ENCODE results near the gene LSM2.
"Not testable (repeated sequence)": the region's sequence is repeated elsewhere in the genome, so short reads cannot be mapped to it uniquely, and the experiment has no call there.

LSM2 gene

DNA sequence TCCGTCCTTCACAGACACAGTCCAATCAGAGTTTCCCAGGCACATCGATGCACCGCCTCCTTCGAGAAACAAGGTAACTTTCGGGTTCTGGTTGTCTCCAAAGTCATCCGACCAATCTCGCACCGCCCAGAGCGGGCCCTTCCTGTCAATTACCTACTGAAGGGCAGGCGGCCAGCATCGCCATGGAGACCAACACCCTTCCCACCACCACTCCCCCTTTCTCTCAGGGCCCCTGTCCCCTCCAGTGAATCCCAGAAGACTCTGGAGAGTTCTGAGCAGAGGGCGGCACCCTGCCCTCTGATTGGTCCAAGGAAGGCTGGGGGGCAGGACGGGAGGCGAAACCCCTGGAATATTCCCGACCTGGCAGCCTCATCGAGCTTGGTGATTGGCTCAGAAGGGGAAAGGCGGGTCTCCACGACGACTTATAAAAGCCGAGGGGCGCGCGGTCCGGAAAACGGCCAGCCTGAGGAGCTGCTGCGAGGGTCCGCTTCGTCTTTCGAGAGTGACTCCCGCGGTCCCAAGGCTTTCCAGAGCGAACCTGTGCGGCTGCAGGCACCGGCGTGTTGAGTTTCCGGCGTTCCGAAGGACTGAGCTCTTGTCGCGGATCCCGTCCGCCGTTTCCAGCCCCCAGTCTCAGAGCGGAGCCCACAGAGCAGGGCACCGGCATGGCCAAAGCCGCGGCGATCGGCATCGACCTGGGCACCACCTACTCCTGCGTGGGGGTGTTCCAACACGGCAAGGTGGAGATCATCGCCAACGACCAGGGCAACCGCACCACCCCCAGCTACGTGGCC lies 20.7 kb upstream of the LSM2 start, which contains the start of gene HSPA1B:
Gene HSPA1B, plus strand, starts transcription at position 453 of the 794 bp plus-strand sequence. Its CDS starts 213 bp downstream, at position 666.
- no peak for DNase-seq

GRCh38 chr6:31826793-31827285 lies 20.1 kb upstream of the LSM2 start:
- DNase-seq = no peak

- DNase-seq = no peak
Observed at GRCh38 chr6:31825553-31825952, 18.8 kb upstream of the LSM2 start.

DNA sequence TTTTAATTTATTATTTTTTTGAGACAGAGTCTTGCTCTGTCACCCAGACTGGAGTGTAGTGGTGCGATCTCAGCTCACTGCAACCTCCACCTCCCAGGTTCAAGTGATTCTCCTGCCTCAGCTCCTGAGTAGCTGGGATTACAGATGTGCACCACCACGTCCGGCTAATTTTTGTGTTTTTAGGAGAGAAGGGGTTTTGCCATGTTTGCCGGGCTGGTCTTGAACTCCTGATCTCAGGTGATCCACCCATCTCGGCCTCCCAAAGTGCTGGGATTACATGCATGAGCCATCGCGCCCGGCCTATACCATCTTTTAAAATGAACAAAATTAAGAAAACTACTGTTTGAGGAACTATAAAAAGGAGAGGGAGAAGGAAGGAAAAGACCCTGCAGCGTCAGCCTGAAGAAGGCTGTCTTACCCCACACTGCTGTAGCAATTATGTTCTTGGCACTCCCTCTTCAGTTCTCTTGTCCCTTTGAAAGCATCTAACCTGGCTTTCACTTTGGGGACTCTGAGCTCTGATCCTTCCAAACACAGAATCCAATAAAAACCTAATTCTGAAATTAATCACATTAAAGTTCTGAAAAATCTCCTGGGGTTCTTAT lies 16.9 kb upstream of the LSM2 start:
- not testable (repeated sequence) for DNase-seq

DNA sequence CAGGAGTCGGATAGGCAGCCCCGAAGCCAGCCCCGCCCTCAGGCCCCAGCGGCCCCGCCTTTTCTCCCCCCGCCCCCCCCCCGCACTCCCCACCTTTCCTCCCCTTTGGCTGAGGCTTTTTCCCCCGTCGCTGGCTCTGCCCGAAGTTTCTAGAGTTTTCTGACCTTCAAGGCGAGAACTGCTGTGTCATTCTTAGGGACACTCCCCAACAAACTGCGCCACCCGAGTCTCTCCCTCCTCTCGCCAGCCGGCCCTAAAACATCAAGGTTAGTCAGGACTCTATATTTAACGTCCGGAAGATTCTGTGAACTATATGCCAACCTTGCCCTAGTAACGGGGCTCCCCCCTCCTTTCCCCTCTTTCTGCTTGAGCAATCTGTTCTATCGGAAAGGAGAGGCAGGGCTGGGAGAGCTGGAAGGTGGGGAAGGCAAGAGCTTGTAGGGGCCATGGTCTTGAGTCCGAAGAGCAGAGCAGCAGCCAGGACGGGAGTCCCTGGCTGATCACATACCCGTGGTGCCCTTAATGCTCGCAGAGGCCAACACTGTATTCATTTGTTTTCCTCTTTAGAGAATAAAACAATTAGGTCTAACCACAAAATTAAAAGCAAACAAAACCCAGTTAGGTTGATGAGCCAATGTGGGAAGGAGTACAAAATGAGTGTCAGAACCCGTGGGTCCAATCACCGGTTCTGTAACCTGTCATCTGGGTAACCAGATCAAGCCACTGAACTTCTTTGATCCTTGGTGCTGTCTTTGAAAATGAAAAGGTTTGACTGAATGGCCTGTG lies 15.5 kb upstream of the LSM2 start:
- DNase-seq = peak; percentile 88 to 93

GRCh38 chr6:31821301-31822035 lies 14.7 kb upstream of the LSM2 start:
- peak in 1 of 2 experiments; percentile 77 for DNase-seq

DNA sequence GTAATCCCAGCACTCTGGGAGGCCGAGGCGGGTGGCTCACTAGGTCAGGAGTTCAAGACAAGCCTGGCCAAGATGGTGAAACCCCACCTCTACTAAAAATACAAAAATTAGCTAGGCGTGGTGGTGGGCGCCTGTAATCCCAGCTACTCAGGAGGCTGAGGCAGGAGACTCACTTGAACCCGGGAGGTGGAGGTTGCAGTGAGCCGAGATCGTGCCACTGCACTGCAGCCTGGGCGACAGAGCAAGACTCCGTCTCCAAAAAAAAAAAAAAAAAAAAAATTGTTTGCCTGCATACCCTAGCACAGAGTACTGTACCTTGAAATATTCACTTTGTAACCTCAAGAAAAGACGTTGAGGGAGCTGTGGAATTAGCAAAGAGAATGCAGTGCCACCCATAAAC lies 13.6 kb upstream of the LSM2 start:
- not testable (repeated sequence) for DNase-seq

- DNase-seq = no peak
Observed at GRCh38 chr6:31819871-31820299, 13.1 kb upstream of the LSM2 start.

DNA sequence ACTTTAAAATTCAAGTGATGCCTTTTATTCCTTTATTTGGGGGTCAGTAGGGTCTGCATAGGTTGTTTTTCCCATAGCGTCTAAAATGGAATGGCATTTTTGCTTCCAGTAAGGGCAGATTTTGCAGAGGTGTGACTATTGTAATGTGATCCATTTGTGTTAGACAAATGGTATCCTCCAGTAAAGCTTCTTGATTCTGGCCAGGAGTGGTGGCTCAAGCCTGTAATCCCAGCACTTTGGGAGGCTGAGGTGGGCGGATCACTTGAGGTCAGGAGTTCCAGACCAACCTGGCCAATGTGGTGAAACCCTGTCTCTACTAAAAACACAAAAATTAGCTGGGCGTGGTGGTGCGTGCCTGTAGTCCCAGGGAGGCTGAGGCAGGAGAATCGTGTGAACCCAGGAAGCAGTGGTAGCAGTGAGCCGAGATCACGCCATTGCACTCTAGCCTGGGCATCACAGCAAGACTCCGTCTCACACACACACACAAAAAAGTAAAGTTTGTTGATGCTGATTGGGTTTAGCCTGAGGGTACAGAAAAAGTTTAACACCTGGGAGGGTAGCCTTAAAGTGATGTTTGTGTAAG lies 11.3 kb upstream of the LSM2 start:
- DNase-seq = not testable (repeated sequence)

DNA sequence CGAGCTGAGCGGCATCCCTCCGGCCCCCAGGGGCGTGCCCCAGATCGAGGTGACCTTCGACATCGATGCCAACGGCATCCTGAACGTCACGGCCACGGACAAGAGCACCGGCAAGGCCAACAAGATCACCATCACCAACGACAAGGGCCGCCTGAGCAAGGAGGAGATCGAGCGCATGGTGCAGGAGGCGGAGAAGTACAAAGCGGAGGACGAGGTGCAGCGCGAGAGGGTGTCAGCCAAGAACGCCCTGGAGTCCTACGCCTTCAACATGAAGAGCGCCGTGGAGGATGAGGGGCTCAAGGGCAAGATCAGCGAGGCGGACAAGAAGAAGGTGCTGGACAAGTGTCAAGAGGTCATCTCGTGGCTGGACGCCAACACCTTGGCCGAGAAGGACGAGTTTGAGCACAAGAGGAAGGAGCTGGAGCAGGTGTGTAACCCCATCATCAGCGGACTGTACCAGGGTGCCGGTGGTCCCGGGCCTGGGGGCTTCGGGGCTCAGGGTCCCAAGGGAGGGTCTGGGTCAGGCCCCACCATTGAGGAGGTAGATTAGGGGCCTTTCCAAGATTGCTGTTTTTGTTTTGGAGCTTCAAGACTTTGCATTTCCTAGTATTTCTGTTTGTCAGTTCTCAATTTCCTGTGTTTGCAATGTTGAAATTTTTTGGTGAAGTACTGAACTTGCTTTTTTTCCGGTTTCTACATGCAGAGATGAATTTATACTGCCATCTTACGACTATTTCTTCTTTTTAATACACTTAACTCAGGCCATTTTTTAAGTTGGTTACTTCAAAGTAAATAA lies 10.6 kb upstream of the LSM2 start:
- peak; percentile 85 to 86 for DNase-seq

GRCh38 chr6:31815025-31815838 lies 8.5 kb upstream of the LSM2 start, which contains the start of the genes HSPA1A and HSPA1L:
TSS of gene HSPA1A (plus strand) at chr6:31815543. CDS start at chr6:31815757, 214 bp downstream.
TSS of gene HSPA1L (minus strand) at chr6:31815283. CDS start at chr6:31811972, 3,311 bp downstream.
- no peak for DNase-seq

DNA sequence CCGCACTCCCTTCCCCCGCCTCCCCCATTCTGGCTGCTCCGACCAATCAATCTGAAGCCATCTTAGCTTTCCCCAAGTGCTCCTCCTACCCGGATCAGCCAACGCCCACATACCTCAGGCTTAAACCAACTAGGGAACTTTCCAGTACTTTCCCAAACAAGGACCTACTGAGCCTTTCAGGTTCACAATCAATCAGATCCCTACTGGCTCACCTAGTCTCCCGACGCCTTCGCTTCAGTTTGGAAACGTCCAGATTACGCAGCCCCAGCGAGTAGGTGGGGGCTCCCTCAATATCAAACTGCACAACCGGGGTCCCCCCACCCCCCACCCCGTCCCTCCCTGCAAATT lies 7.9 kb upstream of the LSM2 start:
- DNase-seq = no peak

DNA sequence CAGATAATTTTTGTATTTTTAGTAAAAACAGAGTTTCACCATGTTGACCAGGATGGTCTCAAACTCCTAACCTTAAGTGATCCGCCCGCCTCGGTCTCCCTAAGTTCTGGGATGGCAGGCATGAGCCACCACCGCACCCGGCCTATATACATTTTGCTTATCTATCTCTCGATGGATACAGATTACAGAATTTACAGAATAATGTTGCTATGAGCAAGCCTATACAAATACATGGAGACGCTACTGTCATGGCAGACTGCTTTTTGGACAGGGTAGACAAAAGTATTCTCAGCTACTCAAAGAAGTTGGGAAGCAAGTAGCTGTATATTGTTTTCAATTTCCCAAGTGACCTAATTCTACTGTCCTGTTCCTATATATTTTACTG lies 6.7 kb upstream of the LSM2 start:
- DNase-seq = no peak

GRCh38 chr6:31811645-31812044 lies 4.9 kb upstream of the LSM2 start:
- DNase-seq = no peak

- not testable (repeated sequence) for DNase-seq
Observed at GRCh38 chr6:31808599-31808998, 1.8 kb upstream of the LSM2 start.

GRCh38 chr6:31805939-31806469 lies 762 bp downstream of the LSM2 start:
- no peak for DNase-seq

- DNase-seq = not testable (repeated sequence)
Observed at GRCh38 chr6:31801031-31801927, 5.5 kb downstream of the LSM2 start.

- no peak for DNase-seq
Observed at GRCh38 chr6:31799781-31800180, 7.0 kb downstream of the LSM2 start.

DNA sequence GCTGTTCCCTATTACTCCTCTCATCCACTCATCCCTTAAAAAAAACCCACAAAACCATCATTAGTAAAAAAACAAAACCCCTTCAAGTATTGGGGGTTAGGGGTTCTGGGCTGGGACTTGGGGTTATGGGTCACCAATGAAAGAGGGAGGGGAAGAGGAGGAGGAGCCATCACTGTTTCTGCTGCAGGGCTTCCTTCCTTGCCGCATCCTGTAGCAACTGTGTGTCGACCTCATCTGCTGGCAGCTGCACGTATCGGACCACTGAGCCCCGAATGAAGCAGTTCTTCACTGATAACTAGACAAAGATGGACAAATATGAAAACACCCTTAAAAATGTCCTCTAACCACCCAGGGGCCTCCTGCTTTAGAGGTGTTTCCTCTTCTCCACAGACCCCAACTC lies 9.2 kb downstream of the LSM2 start:
- no peak for DNase-seq

All from AML-193 (cell line).